GM21825 (cell line): ENCODE measurements around the gene GFAP.

ENCODE experiments used
- ATAC-seq: cut with Tn5 transposase; IDR thresholded peaks from one replicate; pipeline ENCODE4 v1.9.1; 2021; ENCODE audit warnings: mild to moderate bottlenecking, moderate library complexity; ENCODE audit not compliant: unreplicated experiment

GFAP gene

DNA sequence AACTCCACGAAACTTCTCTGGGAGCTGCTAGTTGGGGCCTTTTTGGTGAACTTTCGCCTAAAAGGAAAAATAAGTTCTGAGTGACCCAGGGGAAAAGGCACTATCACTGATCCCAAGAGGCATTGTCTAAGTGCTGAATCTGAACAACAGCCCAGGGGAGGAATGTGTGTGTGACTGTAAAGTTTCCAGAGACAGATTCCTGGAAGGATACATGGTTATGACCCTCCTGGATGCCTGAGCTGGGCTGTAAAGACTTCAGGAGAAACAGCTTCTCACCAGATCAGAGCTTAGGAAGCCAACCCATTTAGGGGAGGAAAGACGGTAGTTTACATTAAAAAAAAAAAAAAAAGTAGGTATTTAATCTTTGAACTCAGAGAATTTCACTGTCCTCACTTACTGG is 47.5 kb downstream of the GFAP start:
- ATAC-seq, result no peak

GRCh38 chr17:44865931-44866330 is 49.4 kb downstream of the GFAP start:
- no peak for ATAC-seq

GRCh38 chr17:44865231-44865660 is 50.1 kb downstream of the GFAP start:
- no peak for ATAC-seq

DNA sequence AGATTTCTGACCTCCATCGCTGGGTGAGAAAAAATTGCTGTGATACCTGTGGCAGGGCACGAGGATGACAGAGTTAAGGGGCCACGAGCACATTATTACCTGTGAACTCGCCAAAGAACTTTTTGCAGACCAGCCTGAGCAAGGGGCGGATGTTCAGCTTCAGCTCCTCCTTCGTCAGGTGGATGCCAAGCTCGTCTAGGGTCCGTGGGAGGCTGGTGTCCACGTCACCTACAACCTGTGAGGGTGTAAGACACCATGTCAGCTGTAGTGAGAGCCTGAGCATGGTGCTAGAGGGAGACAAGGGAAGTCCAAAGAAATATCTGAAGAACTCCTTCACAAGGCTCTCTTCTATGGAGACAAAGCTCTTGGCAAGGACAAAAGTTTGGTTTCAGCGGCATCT is 50.5 kb downstream of the GFAP start:
- ATAC-seq, result no peak

- no peak for ATAC-seq
These were observed 52.0 kb downstream of the GFAP start for GRCh38 chr17:44863061-44863918.

GRCh38 chr17:44862278-44862914 is 52.9 kb downstream of the GFAP start:
- ATAC-seq, result no peak

DNA sequence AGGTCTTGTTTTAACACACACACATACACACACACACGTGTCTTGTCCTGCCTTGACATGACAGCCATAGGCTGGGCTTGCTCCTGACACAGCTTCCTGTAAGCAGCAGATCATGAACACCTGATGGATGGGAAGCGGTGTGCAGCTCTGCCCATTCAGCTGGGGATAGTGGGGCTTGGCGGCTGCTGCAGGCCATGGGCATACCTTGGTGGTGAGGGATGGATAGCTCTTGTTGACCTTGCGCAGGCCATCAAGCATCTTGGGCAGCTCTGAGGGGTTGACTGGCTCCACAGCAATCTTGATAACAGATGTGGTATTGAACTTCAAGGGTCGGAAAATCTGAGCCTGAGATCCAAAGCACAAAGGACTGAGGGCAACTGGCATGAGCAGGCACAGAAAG is 55.6 kb downstream of the GFAP start:
- no peak for ATAC-seq

DNA sequence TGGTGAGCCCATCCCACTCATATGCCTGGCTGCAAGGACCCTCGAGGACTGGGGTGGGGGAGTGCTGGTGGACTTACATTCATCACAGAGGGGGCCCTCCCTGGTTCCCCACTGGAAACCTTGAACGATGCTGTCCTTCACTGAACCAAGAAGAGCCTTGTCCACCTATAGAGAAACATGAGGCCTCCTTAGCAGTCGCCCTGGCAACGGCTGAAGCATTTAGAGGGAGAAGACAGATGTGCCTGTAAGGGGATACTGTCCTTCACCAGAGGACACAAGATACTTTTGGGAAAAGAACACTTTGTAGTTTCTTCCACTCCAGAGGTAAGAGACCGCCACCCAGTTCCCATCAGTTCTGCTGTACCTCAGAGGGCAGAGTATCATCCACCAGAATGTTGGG is 61.1 kb downstream of the GFAP start:
- no peak for ATAC-seq
